ENCODE measurements around the gene ANAPC13.

Gene ANAPC13

DNA sequence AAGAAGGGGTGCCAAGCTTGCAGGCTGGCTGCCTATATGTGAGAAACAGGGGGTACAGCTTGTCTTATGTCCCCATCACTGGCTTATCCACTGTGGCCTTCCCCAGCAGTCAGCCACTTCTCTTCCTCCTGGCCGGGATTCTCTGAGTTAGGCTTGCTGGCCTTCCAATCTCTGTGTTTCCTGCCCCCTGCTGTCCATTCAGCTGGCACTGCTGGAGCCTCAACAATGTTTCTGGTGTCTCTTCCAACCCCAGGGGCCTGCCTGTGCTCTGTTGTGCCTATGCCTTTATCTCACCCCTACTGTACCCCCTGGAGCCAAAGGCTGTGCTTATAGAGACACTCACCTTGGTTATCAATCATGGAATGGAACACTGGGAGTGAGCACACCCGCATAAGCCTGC is 36.5 kb downstream of the ANAPC13 start:
- DNase-seq (ENCODE audit: low spot score), result no peak

DNA sequence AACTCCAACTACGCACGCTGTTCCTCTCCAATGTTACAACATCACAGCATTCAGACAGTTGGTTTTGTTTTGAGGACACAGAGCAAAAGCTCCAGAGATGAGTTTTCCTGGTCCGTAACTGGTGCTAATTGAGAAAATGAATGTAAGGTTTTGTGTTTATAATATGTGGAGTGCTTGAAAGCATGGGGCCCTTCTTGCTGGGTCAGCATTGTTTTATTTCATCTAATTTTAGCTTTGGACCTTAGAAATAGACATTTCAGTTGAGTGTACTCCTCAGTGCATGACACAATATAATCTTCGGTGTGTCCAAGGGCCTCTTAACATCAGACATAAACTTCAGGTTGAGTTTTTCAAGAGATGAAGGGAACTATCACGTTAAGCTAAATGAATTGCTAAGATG is 37.1 kb downstream of the ANAPC13 start:
- no peak for DNase-seq (ENCODE audit: low spot score)

DNA sequence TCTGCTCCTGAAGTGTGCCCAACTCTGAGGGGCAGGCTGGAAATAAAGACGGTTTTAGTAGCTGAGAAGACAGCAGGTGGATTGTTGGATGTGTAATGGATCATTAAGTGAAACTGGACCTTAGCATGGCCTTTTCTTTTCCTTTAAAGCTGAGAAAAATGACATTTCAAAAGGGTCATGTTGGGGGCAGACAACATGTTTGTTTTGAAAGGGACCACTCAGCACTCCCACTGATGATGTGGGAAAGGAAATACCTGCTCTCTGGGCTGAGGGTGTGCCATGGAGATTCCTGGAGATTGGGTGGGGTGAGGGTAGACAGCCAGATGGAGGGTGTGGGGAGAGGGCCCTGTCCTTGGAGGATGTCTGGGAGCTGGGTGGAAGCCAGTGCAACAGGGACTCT is 38.4 kb downstream of the ANAPC13 start:
- no peak for DNase-seq (ENCODE audit: low spot score)

DNA sequence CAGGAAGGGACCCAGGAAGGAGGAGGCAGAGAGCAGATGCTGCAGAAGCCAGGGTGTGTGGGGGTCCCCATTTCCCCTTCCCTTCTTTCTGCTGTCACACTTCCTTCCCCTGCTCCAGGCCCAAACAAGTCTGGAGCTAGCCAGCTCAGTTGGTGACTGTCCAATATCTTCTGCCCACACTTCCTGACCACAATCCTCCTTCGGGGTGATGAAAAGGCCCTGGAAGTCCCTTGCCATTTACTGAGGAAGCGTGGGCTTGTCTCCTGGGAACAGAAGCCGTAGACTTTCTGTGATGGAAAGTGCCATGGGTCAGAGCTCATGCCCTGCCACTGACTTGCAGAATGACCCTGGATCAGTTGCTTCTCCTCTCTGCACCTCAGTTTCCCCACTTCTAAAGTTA is 39.0 kb downstream of the ANAPC13 start:
- DNase-seq (ENCODE audit: low spot score), result no peak

- DNase-seq (ENCODE audit: low spot score), result no peak
Measured at GRCh38 chr3:134445636-134446035, 40.1 kb downstream of the ANAPC13 start.

- DNase-seq (ENCODE audit: low spot score), result no peak
Measured at GRCh38 chr3:134445095-134445494, 40.7 kb downstream of the ANAPC13 start.

- no peak for DNase-seq (ENCODE audit: low spot score)
Measured at GRCh38 chr3:134441821-134442220, 44.0 kb downstream of the ANAPC13 start.

GRCh38 chr3:134441321-134441720 is 44.5 kb downstream of the ANAPC13 start:
- no peak for DNase-seq (ENCODE audit: low spot score)

- DNase-seq (ENCODE audit: low spot score), result no peak
Measured at GRCh38 chr3:134437211-134437752, 48.5 kb downstream of the ANAPC13 start.

GRCh38 chr3:134432236-134432635 is 53.5 kb downstream of the ANAPC13 start:
- DNase-seq (ENCODE audit: low spot score), result no peak

DNA sequence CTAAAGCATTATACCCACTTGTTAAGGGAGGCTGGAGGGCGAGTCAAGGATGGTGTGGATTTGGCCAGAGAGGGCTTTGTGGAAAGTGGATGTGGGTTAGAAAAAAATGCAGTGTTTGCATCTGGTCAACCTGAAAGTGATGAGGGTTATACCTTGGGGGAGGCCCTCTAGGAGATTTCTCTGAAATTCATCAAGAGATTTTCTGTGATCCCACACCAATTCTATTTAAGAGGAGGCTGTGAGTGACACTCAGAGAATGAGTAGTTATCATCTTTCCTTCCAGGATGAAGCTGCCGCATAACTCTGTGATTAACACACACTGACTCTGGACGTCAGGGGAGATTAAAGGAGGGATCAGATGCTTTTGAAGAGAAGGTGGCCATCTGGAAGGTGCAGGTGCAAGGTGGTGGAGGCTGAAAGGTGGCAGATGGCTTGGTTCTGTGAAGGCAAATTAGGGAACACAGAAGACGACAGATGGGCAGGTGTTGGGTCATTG is 54.8 kb downstream of the ANAPC13 start:
- DNase-seq (ENCODE audit: low spot score), result no peak

DNA sequence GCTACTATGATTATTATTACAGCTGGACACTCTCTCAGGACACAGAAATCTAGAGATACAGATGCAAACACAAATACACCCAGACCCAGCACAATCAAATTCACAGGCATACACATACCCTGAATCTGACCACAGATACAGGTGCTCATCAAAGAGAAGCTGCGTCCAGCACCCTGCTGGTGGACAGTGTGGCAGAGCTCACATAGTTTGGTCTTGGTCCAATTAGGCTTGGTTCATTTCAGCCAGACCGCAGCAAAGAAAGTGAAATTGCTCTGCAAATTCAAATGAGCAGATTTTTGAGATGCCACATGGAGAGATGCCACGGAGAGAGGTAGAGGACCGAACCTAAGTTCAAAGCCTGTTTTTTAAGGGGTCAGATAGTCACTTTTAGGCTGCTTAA is 55.6 kb downstream of the ANAPC13 start:
- DNase-seq (ENCODE audit: low spot score), result no peak

DNA sequence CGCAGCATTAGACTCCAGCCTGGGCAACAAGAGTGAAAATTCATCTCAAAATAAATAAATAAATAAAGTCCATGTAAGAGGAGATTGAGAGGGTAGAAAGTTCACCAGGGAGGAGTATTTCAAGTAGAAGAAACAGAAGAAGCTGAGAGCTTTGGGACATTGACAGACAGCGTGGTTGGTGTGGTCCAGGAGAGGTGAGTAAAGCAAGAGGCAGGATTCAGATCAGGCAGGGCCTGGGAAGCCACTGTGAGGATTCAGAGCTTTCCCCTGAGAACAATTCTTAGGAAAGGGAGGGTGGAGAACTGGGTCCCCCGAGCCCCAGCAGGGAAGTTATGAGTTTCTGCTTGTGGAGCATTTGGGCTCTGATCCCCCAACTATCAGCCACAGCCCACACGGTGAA is 57.4 kb downstream of the ANAPC13 start:
- DNase-seq (ENCODE audit: low spot score), result no peak
